COR-L47 (cell line): Measurements from ENCODE around the gene ZRANB1.

Source experiments
- DNase-seq: peaks from one replicate; lab custom pipeline; 2025; lab: John Stamatoyannopoulos, UW

The ZRANB1 gene

GRCh38 chr10:124921261-124921660, 20.7 kb upstream of the ZRANB1 start:
- DNase-seq = no peak

GRCh38 chr10:124923684-124924083, 18.2 kb upstream of the ZRANB1 start:
- DNase-seq = no peak

DNA sequence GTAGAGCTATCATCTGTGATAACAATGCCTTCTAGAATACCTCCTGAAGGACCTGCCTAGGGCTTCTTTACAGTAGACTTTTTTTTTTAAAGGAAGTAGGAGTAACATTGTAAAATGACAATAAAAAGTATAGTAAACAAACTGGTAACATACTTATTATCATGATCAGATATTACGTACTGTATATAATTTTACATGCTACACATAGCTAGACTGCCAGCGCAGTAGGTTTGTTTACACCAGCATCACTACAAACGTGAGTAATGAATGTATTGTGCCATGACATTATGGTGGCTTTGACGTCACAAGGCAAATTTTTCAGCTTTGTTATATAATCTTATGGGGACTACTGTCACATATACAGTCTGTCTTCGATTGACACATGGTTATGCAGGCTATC, 15.4 kb upstream of the ZRANB1 start:
- no peak for DNase-seq

GRCh38 chr10:124928087-124928486, 13.8 kb upstream of the ZRANB1 start:
- no peak for DNase-seq

GRCh38 chr10:124928545-124928944, 13.4 kb upstream of the ZRANB1 start:
- no peak for DNase-seq

GRCh38 chr10:124935946-124936345, 6.0 kb upstream of the ZRANB1 start:
- DNase-seq = no peak

DNA sequence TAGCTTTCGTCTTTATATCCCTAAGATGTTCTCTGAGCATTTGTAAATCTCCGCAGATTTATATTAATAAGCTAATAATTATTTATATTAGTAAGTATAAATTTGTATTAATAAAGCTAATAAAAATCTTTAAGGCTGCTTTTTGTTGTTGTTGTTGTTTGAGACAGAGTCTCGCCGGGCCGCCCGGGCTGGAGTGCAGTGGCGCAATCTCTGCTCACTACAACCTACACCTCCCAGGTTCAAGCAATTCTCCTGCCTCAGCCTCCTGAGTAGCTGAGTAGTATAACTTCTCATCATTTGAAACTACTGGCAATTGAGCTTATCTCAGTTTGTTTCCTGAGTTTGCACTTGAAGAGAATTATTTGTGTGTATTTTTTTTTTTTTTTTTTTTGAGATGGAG, 5.1 kb upstream of the ZRANB1 start:
- no peak for DNase-seq

DNA sequence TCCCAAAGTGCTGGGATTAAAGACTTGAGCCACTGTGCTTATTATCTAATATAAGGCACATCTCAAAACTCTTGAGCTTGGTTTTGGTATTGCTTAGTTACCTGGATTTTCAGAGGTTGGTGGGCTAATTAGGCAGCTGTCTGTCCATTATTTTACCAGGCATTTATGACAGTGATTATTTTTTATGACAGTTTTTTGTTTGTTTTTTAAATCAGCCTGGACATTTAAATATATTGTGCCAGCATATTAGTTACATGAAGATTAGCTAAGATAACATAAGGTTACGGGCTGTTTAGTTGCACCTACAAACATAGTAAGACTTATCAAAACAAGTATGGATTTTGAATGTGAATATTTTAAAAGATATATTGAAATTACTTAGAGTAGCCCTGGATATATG, 2.6 kb upstream of the ZRANB1 start:
- DNase-seq = no peak

DNA sequence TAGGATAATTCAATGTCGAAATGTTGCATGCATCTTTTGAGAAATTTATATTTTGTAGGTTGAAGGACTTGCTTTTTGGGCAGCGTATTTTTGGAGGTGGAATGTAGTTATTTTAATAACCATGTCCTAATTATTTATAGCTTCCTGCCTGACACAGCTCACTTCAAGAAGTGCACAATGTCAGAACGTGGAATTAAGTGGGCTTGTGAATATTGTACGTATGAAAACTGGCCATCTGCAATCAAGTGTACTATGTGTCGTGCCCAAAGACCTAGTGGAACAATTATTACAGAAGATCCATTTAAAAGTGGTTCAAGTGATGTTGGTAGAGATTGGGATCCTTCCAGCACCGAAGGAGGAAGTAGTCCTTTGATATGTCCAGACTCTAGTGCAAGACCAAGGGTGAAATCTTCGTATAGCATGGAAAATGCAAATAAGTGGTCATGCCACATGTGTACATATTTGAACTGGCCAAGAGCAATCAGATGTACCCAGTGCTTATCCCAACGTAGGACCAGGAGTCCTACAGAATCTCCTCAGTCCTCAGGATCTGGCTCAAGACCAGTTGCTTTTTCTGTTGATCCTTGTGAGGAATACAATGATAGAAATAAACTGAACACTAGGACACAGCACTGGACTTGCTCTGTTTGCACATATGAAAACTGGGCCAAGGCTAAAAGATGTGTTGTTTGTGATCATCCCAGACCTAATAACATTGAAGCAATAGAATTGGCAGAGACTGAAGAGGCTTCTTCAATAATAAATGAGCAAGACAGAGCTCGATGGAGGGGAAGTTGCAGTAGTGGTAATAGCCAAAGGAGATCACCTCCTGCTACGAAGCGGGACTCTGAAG, 620 bp downstream of the ZRANB1 start:
- DNase-seq = no peak

DNA sequence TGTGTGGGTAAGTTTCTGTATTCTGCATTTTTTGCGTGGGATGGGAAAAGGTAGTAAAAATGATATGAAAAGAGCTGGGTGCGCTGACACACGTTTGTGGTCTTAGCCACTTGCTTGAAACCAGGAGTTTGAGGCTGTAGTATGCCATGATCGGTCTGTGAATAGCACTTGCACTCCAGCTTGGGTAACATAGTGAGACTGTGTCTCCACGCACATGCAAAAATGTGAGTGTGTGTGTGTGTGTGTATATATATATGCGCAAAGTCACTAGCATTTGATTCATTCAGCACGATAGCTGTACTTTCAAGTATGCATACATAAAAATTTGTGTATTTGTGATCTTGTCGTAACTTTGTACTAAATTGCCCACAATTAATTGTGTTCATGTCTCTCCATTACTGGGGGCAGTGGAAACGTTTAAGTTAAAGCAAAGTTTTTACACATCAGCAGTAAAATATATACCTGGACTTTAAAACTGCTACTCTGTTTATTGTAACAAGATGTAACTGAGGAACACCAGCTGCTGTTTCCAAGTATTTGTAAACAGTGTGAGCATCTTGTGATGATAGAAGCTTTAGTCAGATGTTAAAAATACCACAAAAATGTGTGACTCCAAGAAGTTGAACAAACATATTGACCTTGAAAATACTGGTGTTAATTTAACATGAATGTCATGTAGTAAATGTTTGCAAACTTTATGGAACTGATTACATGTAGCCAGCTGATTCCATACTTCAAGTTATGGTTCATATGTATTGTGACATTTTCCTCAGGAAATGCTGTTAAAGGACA, 1.6 kb downstream of the ZRANB1 start:
- no peak for DNase-seq

DNA sequence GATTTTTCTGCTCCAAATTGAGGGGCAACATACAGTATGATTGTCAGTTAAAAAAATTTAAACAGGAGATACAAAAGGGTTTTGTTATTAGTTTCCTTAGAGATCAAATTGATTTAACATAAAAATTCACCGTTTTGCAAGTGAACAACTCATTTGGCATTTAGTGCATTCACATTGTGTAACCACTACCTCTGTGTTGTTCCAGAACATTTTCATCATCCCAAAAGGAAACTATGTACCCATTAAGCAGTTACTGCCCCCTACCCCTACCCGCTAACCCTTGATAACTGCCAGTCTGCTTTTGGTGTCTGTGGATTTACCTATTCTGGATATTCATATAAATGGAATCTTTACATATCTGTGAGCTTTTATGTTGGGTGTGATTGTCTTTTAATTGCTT, 3.1 kb downstream of the ZRANB1 start:
- DNase-seq = no peak

DNA sequence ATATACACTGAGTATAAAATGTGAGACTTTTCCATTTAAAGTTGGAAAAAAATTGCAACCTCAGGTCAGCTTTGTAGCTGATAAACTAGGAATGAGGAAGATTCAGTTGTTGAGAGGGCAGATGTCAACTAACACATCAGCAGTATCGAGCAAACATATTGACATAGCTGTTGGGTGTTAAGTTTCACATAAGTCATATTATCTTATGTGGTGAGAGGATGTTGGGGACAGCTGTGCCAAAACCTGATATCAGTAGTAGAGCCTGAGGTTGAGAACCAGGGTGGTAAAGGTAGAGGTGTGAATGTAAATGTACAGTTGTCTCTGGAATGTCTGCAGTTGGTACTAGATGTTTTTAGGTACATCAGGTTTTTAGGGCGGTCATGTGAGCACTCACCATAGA, 5.0 kb downstream of the ZRANB1 start:
- peak; percentile 11 for DNase-seq

- DNase-seq = no peak
Measured at GRCh38 chr10:124949543-124949942, 7.6 kb downstream of the ZRANB1 start.

DNA sequence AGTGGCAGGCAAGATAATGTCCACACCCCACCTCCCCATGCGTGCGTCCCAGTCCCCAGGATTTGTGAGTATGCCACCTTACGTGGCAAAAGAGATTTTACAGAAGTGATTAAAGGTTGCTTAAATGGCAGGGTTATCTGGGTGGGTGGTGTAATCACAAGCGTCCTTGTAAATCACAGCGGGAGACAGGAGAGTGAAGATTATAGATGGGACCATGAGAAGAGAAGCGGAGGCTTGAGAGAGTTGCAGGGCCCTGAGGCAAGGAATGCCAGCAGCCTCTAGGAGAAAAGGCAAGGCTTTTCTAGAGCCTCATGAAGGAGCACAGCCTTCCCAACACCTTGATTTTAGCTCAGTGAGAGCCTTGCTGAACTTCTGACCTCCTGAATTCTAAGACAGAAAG, 10.2 kb downstream of the ZRANB1 start:
- DNase-seq = no peak

GRCh38 chr10:124953421-124953820, 11.5 kb downstream of the ZRANB1 start:
- no peak for DNase-seq

DNA sequence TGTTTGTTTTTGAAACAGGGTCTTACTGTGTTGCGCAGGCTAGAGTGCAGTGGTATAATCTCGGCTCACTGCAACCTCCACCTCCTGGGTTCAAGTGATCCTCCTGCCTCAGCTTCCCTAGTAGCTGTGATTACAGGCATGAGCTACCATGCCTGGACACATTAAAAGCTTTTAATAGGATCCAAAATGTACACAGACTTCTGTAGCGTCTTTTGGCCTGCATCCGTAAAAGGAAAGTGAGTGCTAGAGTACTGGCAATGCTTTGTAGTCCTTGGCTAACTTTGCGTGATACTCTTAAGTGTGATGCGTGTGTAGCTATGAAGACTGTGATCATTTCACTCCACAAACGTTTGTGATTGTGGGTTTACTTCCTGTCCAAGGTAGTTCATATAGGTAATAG, 13.3 kb downstream of the ZRANB1 start:
- no peak for DNase-seq

DNA sequence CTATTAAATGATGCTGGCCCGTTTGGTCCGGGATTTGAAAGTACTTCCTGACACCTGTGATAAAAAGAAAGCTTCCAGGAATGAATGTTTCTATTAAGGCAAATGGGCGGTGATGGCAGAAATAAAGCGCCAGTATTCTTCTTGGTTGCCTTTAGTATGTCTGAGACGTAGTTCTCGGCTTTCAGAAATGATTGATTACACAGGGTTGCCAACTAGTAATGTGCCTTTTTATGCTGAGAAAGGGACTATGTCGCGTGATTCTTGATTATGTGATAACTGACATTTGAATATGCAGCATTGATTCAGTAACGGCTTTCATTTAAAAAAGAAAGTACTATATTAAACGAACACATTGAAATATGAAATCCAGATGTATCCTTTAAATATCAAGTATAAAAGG, 13.9 kb downstream of the ZRANB1 start:
- DNase-seq = no peak

GRCh38 chr10:124956764-124957163, 14.8 kb downstream of the ZRANB1 start:
- DNase-seq = no peak

DNA sequence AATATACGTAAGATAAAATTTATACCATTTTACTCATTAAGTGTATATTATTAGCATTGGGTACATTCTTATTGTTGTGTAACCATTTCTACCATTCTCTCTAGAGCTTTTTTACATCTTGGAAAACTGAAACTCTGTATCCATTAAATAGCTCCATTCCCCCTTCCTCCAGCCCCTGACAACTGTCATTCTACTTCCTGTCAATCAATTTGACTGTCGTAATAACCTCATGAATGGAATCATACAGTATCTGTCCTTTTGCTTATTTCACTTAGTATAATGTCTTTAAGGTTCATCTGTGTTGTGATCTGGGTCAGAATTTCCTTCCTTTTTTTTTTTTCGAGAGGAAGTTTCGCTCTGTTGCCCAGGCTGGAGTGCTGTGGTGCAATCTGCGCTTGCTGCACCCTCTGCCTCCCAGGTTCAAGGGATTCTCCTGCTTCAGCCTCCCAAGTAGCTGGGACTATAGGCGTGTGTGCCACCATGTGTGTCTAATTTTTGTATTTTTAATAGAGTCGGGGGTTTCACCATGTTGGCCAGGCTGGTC, 15.6 kb downstream of the ZRANB1 start:
- no peak for DNase-seq

DNA sequence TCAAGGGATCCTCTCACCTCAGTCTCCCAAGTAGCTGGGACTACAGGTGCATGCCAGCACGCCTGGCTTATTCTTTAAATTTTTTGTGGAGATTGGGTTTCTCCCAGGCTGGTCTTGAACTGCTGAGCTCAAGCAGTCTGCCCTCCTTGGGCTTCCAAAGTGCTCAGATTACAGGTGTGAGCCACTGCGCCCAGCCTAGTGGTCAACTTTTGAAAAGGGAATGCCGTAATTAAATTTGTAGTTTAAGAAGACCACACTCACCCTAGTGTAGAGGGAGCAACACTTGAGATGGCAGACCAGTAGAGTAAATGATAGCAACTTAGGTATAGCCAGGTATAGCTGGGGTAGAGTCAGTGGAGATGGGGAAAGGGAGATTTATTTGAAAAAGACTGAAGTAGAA, 17.6 kb downstream of the ZRANB1 start:
- DNase-seq = no peak

- DNase-seq = no peak
Measured at GRCh38 chr10:124961248-124961570, 19.3 kb downstream of the ZRANB1 start.

DNA sequence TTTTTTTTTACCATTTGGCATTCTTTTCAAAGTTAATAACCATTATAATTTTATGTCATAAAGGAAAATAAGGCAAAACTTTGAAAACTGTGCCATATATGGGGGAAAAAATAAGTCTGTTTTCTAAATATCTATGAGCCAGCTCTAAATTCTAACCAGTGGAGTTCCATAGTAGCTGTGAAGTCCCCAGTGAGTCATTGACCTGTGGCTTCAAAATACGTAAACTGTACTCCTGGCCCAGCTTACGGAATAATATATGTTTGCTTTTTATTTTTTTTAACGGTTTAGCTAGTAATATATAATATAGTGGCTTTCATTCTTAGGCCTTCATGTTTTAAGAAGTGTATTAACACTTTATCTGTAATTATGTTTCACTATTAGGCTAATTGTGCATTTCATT, 20.5 kb downstream of the ZRANB1 start:
- no peak for DNase-seq
